Activated T-cell treated with anti-CD3 and anti-CD28 coated beads, Interleukin-2, amount 50 U/mL, for 48 hours (primary cell): ENCODE data around the gene MORC4.

Experiments
- DNase-seq, 2 experiments: peaks; one replicate each; pipeline ENCODE4 v3.0.0-alpha.2; 2020

The MORC4 gene

GRCh38 chrX:106905064-106905708 lies 94.8 kb downstream of the MORC4 start:
- DNase-seq = no peak

- no peak for DNase-seq
Observed at GRCh38 chrX:106903856-106904528, 96.0 kb downstream of the MORC4 start.

DNA sequence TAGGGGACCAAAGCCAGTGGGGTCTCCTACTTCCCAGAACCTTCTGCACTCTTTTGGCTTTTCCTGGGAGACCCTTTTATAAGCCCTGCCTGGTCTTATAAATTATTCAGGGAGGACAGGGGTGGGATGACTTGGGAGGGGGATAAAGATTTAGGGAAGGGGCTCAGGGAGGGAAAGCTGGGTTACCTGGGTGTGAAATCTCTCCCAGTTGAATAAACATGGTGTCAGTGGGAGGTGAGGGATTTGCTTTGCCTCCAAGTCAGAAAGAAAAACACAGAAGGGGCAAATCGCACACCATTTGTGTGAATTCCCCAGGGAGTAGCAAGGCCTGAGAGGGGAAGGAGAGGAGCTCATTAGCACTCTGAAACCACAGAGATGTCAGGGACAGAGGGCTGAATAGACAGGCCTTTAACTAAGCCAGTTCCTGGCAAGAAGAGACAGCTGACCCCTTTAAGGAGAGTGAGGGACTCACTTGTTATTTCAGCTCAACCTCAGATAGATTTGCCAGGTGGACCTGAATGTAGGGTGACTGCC lies 96.7 kb downstream of the MORC4 start, which contains the start of gene RIPPLY1:
TSS of gene RIPPLY1 (minus strand) at position 51 of the 534 bp plus-strand sequence. CDS start 54 bp downstream, outside the sequence.
- DNase-seq = no peak

GRCh38 chrX:106902684-106903083 lies 97.3 kb downstream of the MORC4 start:
- DNase-seq = no peak

GRCh38 chrX:106901781-106902219 lies 98.2 kb downstream of the MORC4 start:
- DNase-seq = no peak

DNA sequence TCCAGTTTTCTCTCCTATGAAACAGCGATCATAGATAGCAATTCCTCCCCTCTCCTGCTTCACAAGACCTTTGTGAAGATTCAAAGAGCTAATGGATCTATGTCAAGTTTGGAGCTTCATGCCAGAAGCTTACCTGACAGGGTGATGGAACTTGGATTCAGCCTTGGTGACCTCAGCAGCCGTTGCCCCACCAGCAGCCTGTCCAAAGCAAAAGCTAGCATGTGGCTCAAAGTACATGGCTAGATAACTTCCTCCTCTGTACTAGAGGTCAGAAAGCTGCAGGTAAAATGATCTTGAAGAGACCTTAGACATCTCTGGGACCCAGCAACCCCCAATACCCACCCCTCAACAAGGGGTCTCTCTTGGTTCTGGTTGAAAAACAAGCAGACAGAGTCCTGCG lies 98.7 kb downstream of the MORC4 start:
- no peak for DNase-seq

- no peak for DNase-seq
Observed at GRCh38 chrX:106899841-106900240, 100.2 kb downstream of the MORC4 start.

GRCh38 chrX:106899276-106899675 lies 100.7 kb downstream of the MORC4 start:
- DNase-seq = no peak

DNA sequence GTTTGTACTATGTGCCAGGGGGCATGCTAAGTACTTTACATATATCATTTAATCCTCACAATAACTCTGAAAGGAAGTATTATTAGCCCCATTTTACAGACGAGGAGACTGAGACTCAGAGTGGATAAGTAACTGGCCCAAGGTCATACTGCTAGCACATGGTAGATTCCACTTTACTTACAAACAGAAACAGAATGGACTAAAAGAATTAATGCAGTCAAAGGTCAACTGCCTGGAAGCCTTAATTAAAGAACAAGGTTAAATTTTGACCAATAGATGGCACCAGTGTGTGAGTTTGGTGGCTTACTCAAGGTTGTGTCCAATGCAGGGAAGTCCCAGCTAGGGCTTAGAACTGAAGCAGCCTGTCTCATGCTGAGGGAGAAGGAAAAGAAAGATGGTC lies 101.5 kb downstream of the MORC4 start:
- DNase-seq = no peak

- DNase-seq = no peak
Observed at GRCh38 chrX:106897259-106897658, 102.8 kb downstream of the MORC4 start.

DNA sequence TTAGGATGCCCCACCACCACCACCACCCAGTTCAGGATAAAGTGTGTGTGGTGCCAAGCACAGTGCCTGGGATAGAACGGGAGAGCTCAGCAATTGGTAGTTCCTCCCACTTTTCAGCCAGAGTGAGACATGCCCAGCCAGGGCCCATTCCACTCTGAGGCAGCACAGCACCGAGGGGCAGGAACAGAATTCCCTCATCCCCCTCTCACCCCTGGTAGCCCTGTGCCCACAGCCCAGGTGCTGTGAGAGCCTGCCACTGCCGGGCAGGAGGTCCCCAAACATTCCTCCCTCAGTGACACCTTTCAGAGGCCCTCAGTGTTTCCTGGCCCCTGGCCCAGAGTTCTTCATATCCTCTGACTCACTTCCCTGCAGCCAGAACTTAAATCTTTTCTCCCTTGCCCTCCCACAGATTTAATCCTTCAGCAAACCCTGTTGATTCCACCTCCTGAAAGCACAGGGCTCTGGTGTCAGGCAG lies 105.0 kb downstream of the MORC4 start:
- no peak for DNase-seq

DNA sequence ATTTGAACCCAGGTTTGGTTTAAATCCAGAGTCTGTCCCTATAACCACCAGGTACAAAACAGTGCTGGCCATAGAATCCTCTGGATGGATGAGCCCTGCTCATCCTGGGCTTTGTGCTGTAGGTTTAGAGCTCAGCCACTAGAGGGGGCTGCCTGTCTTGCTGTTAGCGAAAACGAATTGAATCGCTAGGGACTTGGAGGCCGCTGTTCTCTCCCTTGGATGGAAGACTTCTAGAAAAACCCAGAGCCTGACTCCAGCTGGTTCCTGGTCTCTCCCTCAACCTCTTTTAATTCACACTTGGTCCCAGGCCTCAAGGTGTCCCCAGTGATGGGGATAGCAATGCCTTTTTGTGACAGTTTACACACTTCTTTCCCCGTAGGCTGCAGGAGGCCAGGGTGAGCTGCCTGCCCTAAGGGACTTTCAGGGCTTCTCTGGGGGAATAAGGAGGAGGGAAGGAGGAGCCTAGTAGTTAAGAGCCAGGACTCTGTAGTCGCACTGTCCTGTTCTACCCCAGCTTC lies 105.6 kb downstream of the MORC4 start:
- peak; percentile 55 to 68 for DNase-seq

DNA sequence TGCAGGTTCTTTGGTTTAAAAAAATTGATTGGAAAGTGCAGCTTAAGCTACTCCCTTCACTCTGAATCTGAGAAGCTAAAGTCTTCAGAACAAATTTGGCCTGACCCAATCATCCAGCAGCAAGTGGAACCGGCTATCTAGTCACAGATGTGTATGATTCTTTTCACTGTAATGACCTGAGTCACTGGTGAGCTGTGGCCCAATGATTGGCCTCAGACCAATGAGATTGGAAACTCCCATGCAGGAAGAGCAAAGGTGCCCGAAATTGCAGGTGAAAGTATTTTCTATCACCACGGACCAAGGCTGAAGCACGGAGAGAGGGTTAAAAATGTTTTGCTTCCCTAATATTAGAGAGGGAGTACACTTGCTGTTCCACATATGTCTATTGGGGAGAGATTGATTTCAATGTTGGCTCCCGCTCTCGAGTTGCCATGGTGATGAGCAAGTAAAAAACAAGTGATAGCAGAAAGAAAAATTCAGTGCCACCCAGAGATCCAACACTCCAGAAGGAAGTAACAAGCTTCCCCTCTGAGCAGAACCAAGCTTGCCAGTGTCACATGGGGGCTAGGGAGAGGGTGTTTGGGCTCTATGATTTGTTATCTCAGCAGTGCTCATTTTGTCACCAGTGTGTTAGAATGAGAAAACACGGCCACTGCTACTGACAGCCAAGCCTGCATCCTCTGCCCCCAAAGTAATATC lies 108.1 kb downstream of the MORC4 start:
- no peak for DNase-seq
